HG03378 (cell line): ENCODE results near the gene TRIM32.

ENCODE experiments used
- ATAC-seq: cut with Tn5 transposase; IDR thresholded peaks from one replicate; pipeline ENCODE4 v1.9.1; 2021; ENCODE audit warnings: mild to moderate bottlenecking, moderate library complexity; ENCODE audit not compliant: unreplicated experiment

TRIM32 gene, protein sequence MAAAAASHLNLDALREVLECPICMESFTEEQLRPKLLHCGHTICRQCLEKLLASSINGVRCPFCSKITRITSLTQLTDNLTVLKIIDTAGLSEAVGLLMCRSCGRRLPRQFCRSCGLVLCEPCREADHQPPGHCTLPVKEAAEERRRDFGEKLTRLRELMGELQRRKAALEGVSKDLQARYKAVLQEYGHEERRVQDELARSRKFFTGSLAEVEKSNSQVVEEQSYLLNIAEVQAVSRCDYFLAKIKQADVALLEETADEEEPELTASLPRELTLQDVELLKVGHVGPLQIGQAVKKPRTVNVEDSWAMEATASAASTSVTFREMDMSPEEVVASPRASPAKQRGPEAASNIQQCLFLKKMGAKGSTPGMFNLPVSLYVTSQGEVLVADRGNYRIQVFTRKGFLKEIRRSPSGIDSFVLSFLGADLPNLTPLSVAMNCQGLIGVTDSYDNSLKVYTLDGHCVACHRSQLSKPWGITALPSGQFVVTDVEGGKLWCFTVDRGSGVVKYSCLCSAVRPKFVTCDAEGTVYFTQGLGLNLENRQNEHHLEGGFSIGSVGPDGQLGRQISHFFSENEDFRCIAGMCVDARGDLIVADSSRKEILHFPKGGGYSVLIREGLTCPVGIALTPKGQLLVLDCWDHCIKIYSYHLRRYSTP

DNA sequence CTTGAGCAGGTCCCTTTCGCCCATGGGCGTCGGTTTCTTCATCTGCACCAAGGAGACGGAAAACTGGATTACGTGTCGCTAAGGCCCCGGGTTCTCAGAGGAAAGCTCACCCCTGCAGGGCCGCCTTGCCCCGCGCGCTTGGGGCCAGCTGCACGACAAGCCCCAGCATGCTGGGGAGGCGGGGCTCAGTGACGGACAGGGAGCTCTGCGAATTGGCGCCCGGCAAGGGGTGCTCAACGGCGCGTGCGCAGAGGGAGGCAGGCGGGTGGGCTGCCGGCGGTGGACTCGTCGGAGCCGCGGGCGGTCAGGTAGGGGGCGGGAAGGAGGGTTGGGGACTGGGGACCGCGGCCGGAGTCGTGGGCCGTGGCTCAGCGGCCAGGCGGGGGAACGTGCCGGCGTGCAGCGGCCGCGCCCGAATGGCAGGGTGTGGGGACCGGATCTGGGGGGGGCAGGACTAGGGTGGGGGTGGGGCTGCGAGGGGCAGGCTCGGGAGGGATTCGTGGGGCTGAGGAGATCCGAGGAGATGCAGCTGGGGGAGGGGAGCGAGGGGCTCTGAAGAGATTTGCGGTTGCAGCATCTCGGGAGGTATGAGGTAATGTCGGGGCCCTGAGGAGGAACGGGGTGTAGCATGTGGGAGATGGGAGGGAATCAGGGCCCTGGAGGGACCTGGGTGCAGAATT is at the start of gene TRIM32:
Gene TRIM32 (plus strand): TSS at position 232 of the 680 bp plus-strand sequence. CDS start 10,438 bp downstream, outside the sequence.
- peak; percentile 92 for ATAC-seq

DNA sequence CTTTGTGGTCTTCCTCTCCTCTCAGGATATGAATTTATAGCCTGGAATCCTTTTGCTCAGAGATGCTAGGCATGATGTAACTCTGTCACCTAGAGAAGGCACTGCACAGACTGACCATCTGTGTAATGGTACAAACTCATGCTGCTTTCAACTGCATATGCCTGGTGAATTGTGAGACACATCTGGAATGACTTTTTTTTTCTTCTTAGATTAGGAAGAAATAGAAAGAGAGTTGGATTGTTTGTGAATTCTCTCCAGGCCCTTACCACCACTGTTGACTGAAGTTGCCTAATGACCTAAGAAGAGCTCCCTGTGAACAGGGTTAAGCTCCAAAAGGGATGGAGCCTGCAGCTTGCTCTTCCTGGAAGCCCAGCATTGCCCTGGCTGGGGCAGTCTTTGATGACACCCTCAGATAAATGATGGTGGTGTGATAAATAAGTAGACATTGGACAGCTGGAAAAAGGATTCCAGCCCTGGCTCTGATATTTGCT is 47.8 kb upstream of the TRIM32 start:
- ATAC-seq, result no peak

DNA sequence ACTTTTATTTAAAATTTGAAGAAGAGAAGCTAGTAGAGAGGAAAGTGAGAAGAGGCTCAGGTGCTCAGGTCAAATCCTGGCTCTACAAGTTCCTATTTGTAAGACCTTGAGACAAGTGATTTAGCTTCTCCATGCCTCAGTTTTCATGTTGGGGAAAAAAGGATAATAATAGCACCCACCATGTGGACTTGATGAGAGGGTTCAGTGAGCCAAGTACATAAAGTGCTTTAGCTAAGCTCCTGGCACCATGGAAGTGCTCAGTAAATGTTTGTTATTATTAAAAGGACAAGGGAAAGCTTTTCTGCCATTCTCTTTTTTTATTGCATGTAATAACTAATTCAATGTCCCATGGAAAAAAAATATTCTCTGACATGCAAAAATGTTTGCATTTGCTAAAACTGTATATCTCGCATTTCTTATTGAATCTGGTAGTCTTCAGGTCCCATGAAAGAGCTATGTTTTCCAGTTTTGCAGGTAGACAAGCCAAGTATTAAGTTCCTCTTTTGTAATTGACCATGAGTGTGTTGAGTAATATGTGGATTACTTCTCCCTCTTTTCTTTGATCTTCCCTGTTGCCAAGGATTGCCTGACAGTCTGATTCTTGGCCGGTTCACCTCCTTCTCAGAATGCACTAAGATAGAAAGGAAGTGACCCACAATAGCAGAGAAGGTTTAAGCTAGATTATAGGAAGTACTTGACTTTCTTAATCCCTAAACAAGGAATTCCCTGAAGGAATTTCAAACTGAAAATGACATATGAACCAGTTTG is 45.6 kb upstream of the TRIM32 start:
- no peak for ATAC-seq

DNA sequence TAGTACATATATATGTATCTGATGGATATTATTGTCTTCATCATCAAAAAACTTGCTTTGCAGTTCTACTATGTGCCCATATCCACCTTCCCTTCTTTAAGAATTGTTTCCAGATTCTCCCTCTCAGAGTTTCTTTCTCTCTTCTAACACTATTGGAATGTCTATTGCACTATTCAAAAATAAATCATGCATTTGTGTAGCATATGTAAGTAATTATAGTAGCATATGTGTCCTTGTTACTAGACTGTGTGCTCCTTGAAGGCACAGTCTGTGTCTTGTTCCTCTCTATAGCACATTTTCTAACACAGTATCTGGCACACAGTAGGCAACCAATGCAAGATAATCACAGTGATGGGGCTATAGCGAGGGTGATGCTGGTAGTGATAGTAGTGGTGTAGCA is 43.4 kb upstream of the TRIM32 start:
- no peak for ATAC-seq

DNA sequence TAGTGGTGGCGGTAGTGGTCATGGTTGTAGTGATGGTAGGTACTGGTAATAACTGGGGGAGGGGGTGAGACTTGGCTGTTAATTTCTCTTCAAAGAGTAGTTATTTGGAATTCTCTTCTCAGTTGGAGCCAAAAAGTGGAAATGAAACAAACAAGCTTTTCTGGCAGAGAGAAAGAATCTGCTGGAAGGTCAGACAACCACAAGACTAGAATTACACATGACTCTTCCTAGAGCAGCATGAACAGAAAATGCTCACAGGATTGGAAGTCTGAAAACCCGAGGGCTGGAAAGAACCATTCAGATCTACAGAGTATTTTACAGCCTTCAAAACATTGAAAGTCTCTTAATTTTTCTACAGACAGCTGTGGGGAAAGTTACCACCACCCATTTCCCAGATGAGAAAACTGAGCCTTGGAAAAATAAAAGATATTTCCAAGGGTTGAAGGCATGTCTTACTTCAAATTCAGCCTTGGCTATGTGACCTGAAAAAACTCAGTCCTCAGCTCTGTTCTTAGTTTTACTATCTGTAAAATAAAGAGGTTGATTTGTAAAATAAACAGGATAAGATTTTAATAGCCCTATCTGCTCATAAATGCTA is 42.9 kb upstream of the TRIM32 start:
- no peak for ATAC-seq

DNA sequence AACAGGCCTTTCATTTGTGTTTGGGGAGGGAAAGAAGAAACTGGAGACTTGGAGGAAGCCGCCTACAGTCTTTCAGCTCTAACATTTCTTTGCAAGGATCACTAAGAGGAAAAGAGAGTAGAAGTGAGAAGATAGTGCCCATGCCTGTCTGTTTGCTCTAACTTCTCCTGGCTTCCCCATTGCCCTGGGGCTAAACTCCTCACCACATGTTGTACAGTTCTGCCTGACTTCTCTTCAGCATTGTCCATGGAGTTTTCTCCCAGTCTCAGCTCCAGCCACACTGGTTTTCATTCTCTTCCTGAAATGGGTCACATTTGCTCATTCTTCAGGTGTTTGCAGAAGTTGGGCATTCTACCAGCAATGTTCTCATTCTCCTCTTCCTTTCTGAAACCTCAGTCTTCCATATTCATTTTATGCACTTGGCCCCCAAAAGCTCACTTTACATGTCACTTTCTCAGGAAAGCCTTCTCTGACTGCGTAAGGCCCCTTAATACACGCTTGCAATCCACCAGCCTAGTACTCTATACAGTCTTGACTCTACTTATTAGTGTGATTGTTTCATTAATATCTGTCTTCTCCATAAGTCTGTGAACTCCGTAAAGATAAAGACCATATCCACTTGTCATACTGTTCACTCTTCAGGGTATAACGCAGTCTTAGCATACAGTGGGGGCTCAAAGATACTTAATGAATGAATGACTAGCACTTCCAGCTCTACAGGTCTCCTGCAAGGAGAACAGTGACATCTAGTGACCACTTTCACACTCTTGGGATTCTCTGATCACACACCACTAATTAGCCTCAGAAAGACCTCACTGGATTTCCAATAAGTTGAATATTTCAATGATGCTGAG is 40.2 kb upstream of the TRIM32 start:
- ATAC-seq, result peak; percentile 54

DNA sequence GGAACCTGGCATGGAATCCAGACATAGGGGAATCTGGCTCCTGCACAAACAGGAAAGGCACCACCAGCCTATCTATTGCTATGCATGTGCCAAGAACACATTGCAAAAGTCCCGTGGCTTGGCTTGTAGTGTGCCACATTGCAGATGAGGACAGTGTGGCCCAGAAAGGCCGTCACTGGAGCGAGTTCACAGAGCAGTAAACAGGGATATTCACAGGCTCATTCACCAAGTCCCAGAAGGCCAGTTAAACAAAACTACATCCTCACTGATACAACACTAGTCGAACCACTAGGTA is 39.6 kb upstream of the TRIM32 start:
- no peak for ATAC-seq

DNA sequence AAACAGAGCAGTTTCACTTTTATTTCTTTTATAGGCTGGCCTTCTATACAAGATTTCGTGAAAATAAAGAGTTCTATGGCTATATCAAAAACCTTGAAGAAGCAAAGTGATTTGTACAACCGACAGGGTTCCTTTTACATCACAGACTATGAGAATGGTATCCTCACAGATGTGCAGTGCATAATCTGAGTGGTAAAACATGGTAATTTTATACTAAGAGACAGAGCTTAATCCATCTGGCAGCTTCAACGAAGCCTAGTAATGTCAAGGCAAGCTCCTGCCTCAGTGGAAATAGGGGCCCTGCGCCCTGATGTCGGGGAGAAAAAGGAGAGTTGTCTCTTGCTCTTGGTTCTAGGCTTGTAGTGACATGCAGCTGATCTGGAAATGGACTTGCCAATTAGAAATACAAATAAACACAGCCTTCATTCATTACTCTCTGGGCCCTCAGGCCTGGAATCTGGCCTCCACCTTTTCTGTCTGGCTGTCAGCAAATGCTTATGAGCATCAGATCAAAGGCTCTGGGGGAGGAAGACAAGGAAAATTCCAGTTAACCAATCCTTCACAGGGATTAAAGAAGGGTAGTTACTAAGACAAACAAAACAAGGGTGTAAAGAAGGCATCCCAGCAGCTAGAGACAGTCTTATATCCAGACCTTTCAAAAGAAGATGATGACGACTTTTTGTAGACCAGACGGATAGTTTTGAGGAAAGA is 33.6 kb upstream of the TRIM32 start:
- ATAC-seq, result no peak

DNA sequence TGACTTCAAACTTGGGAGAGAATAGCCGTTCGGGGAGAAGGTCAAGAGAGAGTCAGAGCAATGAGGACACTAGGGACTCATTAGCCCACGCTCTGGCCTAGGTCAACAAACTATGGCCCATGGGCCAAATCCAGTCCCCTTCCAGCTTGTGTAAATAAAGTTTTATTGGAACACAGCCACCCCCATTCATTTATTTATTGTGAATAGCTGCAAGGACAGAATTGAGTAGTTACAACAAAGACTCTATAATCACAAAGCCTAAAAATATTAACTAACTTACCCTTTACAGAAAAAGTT is 33.1 kb upstream of the TRIM32 start:
- no peak for ATAC-seq

DNA sequence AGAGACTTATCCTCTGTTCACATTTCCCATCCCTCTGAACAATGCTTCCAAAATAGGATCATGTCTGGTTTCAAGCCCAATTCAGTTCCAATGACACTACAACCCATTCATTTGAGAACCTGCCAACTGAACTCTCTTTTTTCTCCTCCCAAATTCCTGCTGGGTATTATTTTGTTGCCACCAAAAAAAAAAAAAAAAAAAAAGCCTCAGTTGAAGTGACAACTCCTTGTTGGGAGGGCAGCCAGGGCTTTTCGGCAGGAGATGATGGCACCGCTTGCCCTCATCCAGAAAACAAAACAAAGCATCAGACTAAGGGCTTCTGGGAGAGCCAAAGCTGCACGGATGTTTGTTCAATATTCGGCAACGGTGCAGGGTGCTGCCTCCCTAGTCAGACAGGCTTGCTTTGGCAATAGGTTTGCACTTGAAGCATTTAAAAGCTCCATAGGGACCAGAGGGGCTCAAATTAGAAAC is 30.6 kb upstream of the TRIM32 start:
- ATAC-seq, result no peak

DNA sequence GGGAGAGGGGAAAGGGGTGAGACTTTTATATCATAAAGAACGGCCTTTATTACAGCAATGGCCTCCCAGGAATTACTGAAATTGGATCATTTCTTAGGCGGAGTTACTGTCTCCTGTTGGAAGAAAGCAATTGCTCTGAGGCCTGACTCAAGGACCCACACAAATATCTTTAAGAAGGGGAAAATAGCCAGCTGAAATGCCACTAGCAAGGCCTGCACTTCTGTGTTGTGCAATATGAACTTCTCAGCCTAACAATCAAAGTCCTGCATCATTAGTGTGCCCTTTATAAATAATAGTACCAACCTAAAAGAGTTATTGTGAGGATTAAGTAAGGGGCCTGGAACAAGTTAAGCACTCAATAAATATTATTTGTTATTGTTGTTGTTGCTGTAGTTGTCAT is 30.1 kb upstream of the TRIM32 start:
- ATAC-seq, result no peak

DNA sequence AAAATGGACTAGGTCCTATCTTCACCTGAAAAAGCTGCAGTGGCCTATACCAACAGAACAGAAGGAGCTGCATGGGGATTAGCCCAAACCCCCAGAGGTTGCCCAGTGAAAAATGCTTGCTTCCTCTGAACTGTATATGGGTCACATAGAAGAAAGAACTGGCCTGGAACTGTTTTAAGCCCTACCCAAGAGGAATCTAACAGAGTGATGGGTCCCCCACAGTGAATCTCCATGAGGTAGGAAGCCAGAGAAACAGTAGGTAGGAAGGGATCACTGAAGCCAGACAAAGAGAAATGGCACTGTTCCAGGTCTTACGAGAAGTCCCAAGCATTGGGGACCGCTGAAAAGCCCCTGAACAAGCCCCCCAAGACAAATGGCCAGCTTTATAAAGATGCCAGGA is 28.8 kb upstream of the TRIM32 start:
- no peak for ATAC-seq

DNA sequence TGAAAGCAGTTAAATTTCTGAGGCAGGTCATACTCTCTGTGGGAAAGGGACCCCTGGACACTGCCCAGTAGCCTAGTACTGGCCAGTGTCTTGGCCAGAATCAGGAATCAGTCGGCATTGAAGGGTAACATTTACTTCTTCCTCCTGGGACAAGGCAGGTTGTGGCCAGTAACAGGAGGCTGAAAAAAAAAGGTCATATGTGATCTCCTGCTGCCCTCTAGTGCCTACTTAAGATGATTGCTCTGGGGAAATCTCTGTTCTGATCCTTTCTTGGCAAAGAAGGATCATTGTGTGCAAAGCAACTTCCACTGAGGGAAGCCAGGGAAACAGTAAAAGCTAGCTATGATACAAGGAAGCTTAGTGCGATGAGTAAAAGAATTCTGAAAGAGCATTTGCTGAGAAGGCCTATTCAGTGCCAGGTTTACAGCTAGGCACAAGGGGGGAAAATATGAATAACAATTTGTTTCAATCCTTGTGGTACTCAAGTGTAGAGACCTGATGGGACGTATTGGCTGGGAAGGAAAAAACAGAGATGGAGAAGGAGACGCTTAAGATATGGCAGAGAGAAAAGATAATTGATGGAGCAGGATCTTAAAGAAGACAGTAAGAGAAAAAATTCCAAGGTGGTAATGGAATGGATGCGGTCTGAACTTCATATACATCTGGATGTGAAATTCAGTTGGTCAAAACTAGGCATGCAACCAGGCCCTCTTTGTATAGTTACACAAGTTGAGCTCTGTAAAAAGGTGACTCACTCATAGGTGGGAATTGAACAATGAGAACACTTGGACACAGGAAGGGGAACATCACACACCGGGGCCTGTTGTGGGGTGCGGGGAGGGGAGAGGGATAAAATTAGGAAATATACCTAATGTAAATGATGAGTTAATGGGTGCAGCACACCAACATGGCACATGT is 25.8 kb upstream of the TRIM32 start:
- peak; percentile 79 for ATAC-seq

DNA sequence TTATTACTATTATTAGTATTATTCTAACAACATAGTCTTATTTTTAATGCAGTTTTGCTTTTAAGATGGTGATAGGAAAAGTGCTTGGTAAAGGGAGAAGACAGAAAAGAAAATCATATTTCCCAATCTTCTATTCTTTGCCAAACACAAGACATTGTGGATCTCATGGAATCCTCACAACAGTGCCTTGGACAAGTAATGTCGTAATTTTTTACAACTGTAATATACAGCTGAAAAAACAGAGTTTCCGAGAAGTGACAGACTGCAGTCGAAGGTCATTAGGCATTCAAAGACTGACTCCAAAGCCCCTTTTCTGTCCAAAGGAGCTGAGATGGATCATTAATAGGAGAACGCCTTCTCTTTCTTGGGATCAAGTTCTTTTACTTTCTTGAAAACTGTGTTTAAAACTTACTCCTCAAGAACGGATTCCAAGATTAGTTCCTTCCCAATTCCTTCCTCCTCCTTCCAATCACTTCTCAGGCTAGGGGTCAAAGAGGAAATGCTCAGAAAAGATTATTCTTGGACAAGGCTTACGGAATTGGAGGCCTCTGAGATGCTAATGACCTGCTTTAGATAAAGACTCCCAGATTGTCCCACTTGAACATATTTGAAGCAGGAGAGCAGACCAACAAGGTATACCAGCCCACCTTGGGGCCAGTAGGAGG is 24.3 kb upstream of the TRIM32 start:
- ATAC-seq, result no peak

DNA sequence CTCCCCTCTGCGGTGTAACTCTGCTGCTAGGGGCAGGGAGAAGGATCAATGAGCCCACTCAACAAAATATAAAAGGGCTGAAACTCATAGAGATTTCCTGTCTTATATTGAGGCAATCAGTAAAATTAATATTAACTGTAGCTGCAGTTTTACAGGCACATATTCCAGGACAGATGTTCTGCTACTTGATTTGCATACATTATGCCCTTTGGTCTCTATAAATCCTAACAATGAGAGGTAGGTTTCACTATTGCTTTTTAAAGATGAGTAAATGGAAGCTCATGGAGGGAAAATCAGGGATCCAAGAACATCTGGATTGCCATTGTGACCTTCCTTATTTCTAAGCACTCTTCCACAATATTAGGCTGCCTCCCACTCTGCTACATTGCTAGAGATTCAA is 23.5 kb upstream of the TRIM32 start:
- no peak for ATAC-seq

DNA sequence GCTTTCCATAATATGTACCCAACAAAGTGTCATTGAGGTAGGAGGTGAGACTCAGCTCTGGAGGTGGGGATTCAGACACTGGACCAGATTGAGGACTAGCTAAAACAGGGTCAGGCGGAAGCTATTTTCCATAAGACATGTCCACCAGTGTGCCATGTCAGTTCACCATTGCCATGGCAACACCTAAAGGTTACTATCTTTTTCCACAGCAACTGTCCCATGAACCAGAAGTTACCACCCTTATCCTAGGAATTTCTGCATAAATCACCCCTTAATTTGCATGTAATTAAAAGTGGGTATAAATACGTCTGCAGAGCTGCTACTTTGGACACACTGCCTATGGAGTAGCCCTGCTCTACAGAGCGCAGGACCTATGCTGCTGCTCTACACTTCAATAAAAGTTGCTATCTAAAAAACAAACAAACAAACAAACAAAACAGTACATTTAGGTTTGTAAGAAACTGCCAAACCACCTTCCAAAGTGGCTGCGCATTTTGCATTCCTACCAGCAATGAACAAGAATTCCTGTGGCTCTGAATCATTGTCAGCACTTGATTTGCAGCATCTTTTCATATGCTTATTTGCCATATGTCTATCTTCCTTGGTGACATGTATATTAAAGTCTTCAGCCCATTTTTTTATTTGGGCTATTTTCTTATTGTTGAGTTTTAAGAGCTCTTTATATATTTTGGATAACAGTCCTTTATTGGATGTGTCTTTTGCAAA is 18.0 kb upstream of the TRIM32 start:
- ATAC-seq, result no peak

DNA sequence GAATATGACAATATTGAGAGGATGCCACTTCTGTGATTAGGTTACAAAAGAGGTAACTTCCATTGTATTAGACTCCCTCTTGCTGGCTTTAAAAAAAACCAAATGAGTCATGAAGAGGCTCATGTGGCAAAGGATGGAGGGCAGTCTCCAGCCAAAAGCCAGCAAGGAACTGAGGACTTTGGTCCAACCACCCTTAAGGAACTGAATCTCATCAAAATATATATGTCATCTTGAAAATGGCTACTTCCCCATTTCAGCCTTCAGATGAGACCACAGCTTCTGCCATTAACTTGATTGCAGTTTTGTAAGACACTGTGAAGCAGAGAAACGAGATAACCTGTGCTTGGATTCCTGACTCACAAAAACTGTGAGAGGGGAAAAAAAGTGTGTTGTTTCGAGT is 15.5 kb upstream of the TRIM32 start:
- ATAC-seq, result no peak
